Measurements from ENCODE around the gene CNR2.

The CNR2 gene

DNA sequence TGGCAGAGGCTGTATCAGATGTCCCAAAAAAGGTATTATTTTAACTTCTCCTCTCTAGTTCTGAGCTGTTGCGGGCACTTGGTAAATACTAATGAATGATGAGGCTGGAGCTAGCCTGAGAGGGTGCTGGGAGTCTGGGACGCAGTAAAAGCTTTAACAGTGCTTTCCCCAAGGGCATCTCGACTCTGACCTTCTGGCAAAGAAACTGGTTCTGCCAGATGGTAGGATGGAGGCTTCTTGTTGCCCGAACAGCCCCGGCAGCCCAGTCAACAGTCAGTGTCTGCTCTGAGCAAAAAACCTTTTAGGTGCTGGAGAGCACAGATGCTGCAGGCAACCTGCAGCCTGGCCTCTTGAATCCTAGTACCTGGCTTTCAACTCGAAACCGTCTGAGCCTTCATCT, 43.9 kb upstream of the CNR2 start:
- no peak overlapping the region for H3K9ac ChIP-seq
- H2AFZ ChIP-seq (ENCODE audit: low read depth): no peak overlapping the region
- H3K4me3 ChIP-seq (IDR thresholded peaks at IDR 0.05; ENCODE audit: insufficient read depth, low read depth, low read length): no peak overlapping the region
- H4K20me1 ChIP-seq (ENCODE audit: insufficient read depth): no peaks in the 10 kb centered on the region
- peaks cover 13% of the 10 kb centered on the region for H3K4me1 ChIP-seq (ENCODE audit: low read depth, poor library complexity, severe bottlenecking)
- TF ChIP-seq, protein P1, sequence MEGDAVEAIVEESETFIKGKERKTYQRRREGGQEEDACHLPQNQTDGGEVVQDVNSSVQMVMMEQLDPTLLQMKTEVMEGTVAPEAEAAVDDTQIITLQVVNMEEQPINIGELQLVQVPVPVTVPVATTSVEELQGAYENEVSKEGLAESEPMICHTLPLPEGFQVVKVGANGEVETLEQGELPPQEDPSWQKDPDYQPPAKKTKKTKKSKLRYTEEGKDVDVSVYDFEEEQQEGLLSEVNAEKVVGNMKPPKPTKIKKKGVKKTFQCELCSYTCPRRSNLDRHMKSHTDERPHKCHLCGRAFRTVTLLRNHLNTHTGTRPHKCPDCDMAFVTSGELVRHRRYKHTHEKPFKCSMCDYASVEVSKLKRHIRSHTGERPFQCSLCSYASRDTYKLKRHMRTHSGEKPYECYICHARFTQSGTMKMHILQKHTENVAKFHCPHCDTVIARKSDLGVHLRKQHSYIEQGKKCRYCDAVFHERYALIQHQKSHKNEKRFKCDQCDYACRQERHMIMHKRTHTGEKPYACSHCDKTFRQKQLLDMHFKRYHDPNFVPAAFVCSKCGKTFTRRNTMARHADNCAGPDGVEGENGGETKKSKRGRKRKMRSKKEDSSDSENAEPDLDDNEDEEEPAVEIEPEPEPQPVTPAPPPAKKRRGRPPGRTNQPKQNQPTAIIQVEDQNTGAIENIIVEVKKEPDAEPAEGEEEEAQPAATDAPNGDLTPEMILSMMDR (conservative IDR thresholded peaks at IDR 0.05; ENCODE audit: low read depth, low read length): no peak
- H3K4me2 ChIP-seq: no peak overlapping the region
- H3K79me2 ChIP-seq (ENCODE audit: insufficient read depth, low read depth): peaks cover 18% of the 10 kb centered on the region
- H3K27ac ChIP-seq: no peak overlapping the region
- no peaks in the 10 kb centered on the region for H3K36me3 ChIP-seq (ENCODE audit: insufficient read depth)
- no peaks in the 10 kb centered on the region for H3K27me3 ChIP-seq (ENCODE audit: insufficient read depth, low read depth)

DNA sequence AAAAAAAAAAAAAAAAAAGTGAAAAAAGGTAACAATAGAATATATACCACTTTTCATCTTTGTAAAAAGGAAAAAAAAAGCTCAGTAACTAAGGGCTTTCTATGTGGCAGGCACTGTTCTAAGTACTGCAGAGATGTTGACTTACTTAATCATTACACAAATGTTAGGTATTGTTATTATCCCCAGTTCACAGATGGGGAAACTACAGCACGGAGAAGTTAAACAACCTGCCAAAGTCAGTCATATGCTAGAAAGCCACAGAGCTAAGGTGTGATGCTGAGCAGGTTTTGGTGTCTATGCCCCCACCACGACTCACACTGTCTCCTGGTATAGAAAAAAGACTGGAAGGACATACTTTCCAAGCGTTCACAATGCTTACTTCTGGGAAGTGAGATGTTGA, 39.9 kb upstream of the CNR2 start:
- TF ChIP-seq, protein P1 (conservative IDR thresholded peaks at IDR 0.05; ENCODE audit: low read depth, low read length): no peak
- Histone ChIP-seq H3K4me2 (no peak overlapping the region), H3K9ac (no peak overlapping the region), H3K27me3 (ENCODE audit: insufficient read depth, low read depth) (no peaks in the 10 kb centered on the region), H4K20me1 (ENCODE audit: insufficient read depth) (no peaks in the 10 kb centered on the region), H3K79me2 (ENCODE audit: insufficient read depth, low read depth) (no peaks in the 10 kb centered on the region), H3K27ac (no peak overlapping the region), H3K4me3 (IDR thresholded peaks at IDR 0.05; ENCODE audit: insufficient read depth, low read depth, low read length) (no peak overlapping the region), H3K36me3 (ENCODE audit: insufficient read depth) (no peaks in the 10 kb centered on the region), H3K4me1 (ENCODE audit: low read depth, poor library complexity, severe bottlenecking) (peaks cover 2% of the 10 kb centered on the region), H2AFZ (ENCODE audit: low read depth) (no peak overlapping the region)

DNA sequence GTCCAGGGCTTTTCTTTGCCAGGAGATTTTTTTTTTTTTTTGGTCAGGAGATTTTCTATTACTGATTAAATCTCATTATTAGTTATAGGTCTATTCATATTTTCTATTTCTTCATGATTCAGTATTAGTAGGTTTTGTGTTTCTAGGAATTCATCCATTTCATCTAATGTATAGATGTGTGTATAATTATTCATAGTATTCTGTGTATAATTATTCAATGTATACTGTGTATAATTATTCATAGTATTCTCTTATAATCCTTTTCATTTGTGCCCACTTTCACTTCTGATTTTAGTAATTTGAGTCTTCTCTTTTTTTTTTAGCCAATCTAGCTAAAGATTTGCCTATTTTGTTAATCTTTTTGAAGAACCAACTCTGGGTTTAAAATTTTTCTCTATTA, 34.2 kb upstream of the CNR2 start:
- H3K4me1 ChIP-seq (ENCODE audit: low read depth, poor library complexity, severe bottlenecking): no peaks in the 10 kb centered on the region
- no peaks in the 10 kb centered on the region for H4K20me1 ChIP-seq (ENCODE audit: insufficient read depth)
- TF ChIP-seq, protein P1 (conservative IDR thresholded peaks at IDR 0.05; ENCODE audit: low read depth, low read length): no peak
- no peak overlapping the region for H2AFZ ChIP-seq (ENCODE audit: low read depth)
- H3K4me2 ChIP-seq: no peak overlapping the region
- H3K4me3 ChIP-seq (IDR thresholded peaks at IDR 0.05; ENCODE audit: insufficient read depth, low read depth, low read length): no peak overlapping the region
- H3K79me2 ChIP-seq (ENCODE audit: insufficient read depth, low read depth): no peaks in the 10 kb centered on the region
- H3K27me3 ChIP-seq (ENCODE audit: insufficient read depth, low read depth): no peaks in the 10 kb centered on the region
- H3K27ac ChIP-seq: no peak overlapping the region
- no peak overlapping the region for H3K9ac ChIP-seq
- H3K36me3 ChIP-seq (ENCODE audit: insufficient read depth): no peaks in the 10 kb centered on the region

DNA sequence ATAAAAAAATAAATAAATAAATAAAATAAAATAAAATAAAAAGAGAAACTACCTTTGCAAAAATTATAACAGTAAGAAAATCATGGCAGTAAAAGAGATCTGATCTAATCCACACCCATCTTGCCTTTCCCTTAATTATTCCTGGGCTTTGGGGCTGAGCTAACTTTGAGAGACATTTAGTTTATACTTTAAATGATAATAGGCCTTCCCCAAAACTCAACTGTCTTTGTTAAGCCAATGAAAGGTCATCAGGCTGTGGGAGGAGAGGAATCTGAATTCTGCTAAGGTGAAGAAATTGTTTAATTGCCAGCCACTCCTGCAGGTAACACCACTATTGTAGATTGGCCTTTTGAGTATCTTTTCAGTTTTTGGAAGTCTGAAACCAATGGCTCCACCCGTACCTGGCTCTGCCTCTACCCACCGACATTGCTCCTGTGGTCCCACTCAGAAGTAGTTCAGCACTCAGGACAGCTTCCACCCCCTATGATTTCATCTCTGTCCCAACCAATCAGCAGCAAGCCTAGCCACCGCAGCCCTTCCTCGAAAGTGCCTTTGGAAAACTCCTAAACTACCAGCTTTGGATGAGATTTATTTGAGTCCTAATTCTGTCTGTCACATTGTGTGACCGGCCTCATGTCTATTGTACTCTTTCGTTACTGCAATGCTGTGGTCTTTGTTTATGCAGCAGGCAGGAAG, 23.5 kb upstream of the CNR2 start:
- H3K9ac ChIP-seq: no peak overlapping the region
- H4K20me1 ChIP-seq (ENCODE audit: insufficient read depth): no peaks in the 10 kb centered on the region
- no peak overlapping the region for H3K27ac ChIP-seq
- H3K27me3 ChIP-seq (ENCODE audit: insufficient read depth, low read depth): no peaks in the 10 kb centered on the region
- no peaks in the 10 kb centered on the region for H3K4me1 ChIP-seq (ENCODE audit: low read depth, poor library complexity, severe bottlenecking)
- no peak overlapping the region for H3K4me3 ChIP-seq (IDR thresholded peaks at IDR 0.05; ENCODE audit: insufficient read depth, low read depth, low read length)
- no peaks in the 10 kb centered on the region for H3K36me3 ChIP-seq (ENCODE audit: insufficient read depth)
- H2AFZ ChIP-seq (ENCODE audit: low read depth): no peak overlapping the region
- H3K79me2 ChIP-seq (ENCODE audit: insufficient read depth, low read depth): no peaks in the 10 kb centered on the region
- no peak overlapping the region for H3K4me2 ChIP-seq
- TF ChIP-seq, protein P1 (conservative IDR thresholded peaks at IDR 0.05; ENCODE audit: low read depth, low read length): no peak
